Middle frontal gyrus (tissue), 1 donor: ENCODE measurements around the gene NR6A1.
"Not testable (repeated sequence)": the region's sequence is repeated elsewhere in the genome, so short reads cannot be mapped to it uniquely, and the experiment has no call there.

Experiments
- DNase-seq: peaks from one replicate; pipeline ENCODE4 v3.0.0-alpha.2; 2015; ENCODE audit warnings: low spot score; ENCODE audit errors: extremely low spot score

Gene NR6A1

DNA sequence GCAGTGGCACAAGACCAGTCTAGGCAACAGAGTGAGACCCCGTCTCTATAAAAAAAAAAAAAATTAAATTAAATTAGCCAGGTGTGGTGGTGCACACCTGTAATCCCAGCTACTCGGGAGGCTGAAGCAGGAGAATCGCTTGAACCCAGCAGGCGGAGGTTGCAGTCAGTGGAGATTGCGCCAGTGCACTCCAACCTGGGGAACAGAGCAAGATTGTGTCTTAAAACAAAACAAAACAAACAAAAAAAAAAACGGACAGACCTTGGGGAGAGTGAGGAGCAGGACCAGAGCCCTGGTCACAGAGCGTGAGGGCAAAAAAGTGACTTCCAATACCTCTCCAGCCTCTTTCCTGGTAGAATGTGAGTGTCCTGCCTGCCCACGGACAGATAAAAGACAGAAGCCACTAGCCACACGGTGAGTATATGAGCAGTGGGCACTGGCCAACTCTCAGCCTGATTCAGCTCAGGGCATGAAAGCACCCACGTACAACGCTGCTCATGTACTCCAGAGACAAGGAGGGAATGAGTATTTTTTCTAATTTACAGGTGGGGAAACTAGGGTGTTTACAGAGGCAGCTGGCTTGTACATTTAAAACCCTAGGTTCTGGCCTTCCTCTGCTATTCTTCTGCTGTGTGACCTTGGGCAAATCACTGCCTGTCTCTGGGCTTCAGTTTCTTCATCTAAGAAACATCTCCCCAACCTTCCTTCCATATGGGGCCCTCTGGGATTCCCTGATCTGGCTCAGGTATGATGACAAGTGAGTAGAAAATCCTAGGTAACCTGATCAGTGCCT is 7.7 kb upstream of the NR6A1 start:
- DNase-seq = no peak

GRCh38 chr9:124776954-124777648 is 6.0 kb upstream of the NR6A1 start, which contains the start of gene OLFML2A:
TSS of gene OLFML2A (plus strand) at chr9:124777133. CDS start at chr9:124777271, 138 bp downstream.
- no peak for DNase-seq

GRCh38 chr9:124776618-124776953 is 5.5 kb upstream of the NR6A1 start:
- DNase-seq = no peak

DNA sequence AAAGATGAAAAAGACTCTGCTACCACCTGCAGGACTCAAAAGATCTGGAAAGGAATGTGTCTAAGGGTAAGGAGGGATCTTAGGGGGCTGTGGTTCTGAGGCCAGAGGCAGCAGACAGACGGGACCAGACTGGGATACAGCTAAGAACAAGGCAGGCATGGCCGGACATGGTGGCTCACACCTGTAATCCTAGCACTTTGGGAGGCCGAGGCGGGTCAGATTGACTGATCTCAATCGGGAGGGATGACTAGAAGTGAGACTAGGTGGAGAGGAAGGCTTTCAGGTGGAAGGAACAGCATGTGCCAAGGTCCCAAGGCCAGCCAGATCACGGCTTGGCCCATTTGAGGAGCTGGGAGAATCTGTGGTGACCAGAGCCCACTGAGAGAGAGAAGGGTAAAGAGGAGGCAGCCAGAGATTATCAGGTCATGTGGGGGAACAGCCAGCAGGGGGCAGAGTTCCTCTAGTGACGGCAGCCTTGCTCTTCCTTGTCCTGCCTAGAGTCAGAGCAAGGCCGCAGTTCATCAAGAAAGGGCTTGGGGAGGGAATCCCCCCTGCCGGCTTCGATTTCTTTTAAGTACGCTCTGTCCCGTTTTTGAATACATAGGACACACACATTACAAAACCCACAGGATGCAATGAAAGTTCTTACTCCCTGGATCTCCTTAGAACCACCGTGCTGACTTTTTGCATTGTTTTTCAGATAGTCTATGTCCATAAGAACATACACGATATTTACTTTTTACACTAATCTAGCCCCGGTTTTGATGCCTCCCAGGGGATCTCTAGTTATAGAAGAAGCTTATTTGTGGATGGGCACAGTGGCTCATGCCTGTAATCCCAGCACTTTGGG is 3.2 kb upstream of the NR6A1 start:
- peak; percentile 62 for DNase-seq

DNA sequence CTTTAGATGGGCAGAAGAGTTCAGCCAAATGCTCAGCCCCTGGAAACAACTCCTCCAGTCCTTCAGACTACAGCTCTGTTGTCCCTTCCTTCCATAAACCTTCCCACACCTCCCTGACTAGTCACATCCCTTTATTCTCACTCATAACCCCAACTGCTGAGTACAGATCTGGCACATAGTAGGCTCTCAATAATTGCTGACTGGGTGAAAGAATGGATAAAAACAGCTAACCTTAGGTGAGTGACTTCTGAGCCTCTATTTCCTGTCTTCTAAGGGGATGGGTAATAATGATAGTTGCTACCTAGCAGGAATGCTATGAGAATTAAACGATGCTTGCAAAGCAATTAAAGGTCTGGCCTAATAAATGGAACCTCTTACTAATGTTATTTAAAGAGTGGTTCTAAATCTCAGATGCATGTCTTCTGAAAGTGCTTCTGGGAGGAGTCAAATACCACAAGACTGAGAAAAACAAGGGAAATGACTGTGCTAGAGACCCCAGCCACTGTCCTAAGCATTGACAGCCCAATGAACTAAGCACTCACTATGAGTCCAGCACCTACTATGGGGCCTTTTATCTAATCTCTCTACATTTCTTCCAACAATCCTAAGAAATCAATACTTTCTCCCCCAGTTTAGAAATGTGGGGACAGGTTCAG is 2.5 kb upstream of the NR6A1 start:
- DNase-seq = no peak

DNA sequence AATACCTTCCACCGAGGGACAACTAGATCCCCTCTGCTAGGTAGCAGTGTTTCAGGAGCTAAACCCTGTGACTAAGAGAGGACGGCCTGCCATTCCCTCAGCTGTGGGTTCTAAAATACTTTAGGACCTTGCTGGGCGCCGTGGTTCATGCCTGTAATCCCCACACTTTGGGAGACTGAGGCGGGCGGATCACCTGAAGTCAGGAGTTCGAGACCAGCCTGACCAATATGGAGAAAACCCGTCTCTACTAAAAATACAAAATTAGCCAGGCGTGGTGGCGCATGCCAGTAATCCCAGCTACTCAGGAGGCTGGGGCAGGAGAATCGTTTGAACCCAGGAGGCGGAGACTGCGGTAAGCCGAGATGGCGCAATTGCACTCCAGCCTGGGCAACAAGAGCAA is 1.8 kb upstream of the NR6A1 start:
- DNase-seq = not testable (repeated sequence)

GRCh38 chr9:124771867-124772679 is 962 bp upstream of the NR6A1 start:
- peak; percentile 46 for DNase-seq

- no peak for DNase-seq
These were observed 621 bp downstream of the NR6A1 start for GRCh38 chr9:124770359-124771020.

GRCh38 chr9:124769549-124770358 is 1.4 kb downstream of the NR6A1 start:
- no peak for DNase-seq

DNA sequence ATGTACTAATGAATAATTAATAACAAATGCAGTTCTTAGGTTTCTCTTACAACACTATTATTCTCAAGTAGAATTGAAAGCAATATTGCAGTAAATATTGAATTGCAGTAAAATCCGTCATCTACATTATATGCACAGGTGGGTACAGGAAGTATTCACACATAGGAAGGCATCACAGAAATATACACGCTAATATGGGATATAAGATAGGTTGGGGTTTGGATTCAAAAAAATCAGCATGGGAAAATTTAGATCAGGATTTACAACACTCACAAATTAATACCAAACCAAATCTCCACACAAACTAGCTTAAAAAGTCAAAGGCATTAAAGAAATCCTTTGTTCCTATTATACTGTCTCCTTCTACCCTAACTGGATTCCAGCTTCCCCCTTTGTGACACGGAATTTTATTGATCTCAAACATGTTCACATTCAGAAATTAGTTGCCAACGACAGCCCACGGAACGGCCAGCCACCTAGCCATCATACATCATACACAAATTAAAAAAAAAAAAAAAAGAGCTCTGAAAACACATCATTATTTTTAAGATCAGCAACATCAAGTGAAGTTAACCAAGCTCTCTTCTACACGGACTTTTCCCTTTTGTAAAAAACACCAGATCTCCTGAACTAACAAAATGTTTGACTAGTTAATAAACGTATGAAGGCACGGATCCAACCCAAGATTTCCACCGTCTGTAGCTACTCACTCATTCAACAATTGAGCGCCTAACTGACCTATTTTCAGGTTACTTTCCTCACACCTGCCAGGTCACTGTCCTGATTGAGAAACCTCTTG is 2.2 kb downstream of the NR6A1 start:
- no peak for DNase-seq

- DNase-seq = no peak
These were observed 2.8 kb downstream of the NR6A1 start for GRCh38 chr9:124768334-124768733.

DNA sequence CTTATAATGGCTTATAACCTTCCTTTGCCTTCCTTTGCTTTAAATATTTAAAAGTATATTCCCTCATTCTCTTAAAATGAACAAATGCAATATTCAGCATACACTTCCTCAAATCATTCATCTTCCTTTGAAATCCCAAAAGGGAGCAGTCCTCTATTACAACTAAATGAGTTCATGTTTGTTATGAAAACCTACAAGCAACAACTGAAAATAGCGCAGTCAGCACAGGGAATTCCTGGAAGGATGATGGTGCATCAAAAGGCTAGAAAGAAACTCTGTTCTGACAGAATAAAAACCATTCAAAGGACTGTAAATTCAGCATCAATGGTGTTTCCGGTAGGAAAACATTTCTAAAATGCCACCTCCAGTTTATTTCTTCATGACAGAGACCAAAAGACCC is 3.3 kb downstream of the NR6A1 start:
- DNase-seq = no peak

GRCh38 chr9:124766815-124767554 is 4.1 kb downstream of the NR6A1 start:
- DNase-seq = no peak

DNA sequence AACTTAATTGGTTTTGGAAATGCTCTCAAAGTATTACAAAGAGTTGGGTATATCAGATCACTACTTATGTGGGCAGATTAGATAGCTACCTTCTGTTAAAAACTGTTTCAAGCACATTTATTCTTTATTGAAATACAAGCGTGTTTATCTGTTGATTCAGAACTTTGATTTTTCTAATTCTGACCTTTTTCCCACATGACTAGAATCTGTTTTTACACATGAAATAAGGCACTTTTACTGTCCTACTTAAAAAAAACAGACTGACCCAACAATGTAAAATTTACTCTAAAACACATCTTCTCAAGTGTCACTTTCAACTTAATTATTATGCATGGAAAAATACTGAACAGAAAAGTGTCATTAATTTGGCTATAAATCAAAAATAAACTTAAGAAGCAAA is 4.8 kb downstream of the NR6A1 start:
- no peak for DNase-seq

GRCh38 chr9:124765439-124765835 is 5.7 kb downstream of the NR6A1 start:
- DNase-seq = no peak

- no peak for DNase-seq
These were observed 6.2 kb downstream of the NR6A1 start for GRCh38 chr9:124764774-124765438.

DNA sequence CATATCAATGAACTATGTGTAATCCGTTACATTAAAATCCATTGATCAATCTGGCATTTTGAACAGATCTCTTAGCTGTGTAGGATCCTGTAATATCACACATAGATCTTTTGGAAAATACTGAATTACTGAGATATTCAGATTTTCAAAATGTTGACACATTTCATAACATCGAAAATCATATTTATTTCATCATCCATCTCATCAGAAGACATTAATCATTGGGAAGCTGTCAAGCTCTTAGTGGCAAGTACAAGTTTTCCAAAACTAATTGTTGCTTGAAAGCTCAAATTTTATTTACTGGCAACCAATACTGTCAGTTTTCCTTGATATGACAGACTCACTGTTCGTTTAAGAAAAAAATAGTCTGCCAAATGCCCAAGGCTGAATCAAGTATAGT is 8.5 kb downstream of the NR6A1 start:
- no peak for DNase-seq
